ENCODE data around the gene KCNH1.

The KCNH1 gene

DNA sequence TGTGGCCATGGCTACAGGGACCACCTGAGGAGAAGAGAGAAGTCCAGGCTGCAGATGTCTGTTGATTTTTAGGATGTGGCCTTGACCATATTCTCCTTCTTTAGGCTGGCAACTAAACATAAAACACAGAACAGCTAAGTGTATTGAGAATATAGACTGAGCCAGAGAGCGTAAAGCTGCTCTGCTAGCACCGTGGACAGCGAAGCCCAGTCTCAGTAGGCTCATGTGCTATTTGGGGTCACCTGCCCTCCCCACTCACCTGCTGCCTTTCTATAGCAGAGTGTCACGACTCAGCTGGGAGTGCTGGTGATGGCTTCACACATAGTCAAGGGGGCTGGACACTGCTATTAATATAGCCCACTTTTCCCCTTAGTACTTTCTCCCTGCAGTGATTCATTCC, 278.5 kb downstream of the KCNH1 start:
- no peak for DNase-seq

- DNase-seq: no peak
Observed at GRCh38 chr1:210853276-210853675, 280.7 kb downstream of the KCNH1 start.

GRCh38 chr1:210850556-210850955, 283.4 kb downstream of the KCNH1 start:
- no peak for DNase-seq

DNA sequence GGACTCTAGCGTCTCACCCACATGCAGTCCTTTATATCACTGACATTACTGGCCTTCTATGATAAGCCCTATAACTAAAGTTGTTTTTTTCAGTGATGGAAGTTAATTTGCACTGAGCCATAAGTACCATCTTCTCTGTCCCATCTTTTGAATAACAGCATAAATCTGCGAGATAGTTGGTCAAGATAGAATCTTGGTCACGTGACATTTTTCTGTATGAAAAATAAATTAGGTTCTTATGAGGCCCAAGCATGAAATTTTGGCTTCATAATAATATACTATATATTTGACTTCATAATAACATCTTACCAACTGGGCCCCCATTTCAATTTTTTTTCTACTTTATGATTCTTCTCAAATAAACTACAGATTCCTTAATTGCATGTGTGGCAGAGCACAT, 285.5 kb downstream of the KCNH1 start:
- DNase-seq: no peak

GRCh38 chr1:210841926-210842625, 291.9 kb downstream of the KCNH1 start:
- DNase-seq: no peak

GRCh38 chr1:210830034-210831028, 303.6 kb downstream of the KCNH1 start:
- no peak for DNase-seq

- DNase-seq: no peak
Observed at GRCh38 chr1:210828996-210829596, 304.9 kb downstream of the KCNH1 start.

- no peak for DNase-seq
Observed at GRCh38 chr1:210827481-210827880, 306.5 kb downstream of the KCNH1 start.

DNA sequence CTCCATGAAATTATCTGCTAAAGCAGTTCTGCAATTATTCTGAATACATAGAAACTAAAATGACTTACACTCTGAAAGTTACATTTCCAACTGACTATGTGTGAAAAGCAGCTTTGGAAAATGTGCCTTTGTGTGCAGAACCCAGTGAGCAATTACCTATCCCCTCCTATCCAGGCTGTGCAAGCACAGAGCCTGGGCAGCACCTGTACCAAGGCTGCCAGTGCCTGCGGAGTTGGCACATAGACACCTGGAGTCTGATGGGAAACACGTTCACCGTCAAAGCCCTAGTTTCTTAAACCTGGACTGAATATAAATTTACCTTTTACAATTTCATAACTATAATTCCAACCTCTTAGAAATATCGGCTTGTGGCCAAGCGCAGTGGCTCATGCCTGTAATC, 307.3 kb downstream of the KCNH1 start:
- DNase-seq: no peak

GRCh38 chr1:210822932-210823331, 311.0 kb downstream of the KCNH1 start:
- DNase-seq: no peak

DNA sequence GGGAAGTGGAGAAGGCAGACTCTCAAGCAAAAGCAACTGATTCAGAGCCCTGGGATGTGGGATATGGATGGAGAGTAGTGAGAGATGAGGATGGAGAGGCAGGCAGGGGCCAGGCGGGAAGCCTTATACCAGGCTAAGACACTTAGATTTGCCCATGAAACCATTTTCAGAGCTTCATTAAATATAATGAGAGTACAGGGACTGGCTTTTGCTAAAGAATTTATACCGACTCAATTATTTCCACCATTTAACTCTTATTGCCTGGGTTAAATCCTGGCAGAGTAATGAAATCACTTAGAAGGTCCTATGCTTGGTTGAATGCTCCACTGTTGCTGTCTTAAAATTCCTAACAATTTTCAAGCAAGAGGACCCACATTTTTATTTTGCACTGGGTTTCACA, 311.7 kb downstream of the KCNH1 start:
- no peak for DNase-seq

DNA sequence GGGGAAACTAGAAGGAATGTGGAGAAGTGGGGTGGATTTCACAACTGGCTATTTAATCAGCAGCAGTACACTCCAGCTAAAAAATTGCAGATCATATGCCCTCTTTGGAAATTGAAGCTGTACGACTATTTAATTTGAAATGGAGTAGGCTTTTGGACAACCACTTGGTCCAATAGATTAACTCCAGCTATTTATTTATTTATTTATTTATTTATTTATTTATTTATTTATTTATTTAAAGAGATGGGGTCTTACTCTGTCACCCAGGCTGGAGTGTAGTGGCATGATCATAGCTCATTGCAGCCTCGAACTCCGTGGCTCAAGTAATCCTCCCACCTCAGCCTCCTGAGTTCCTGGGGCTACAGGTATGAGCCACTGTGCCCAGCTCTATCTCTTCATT, 312.3 kb downstream of the KCNH1 start:
- no peak for DNase-seq

DNA sequence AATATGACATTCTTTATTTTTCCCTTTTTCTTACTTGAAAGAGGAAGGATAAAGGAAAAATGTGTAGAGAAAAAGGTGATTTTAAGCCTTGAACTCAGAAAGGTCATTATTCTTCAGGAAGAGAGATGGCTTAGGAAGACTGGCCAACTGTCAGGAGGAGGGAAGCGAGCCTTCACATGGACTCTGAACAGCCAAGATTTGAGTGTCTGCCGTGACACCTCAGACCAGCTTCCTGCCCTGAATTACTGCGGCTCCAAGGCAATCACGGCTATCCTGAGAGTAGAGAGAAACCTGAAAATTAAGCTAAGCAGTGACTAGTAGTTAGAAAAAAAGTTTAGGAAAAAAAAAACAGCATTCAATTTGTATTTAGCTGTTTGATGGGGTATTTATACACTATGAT, 314.7 kb downstream of the KCNH1 start:
- DNase-seq: no peak

GRCh38 chr1:210817385-210818275, 316.3 kb downstream of the KCNH1 start:
- DNase-seq: no peak

GRCh38 chr1:210815641-210816550, 318.1 kb downstream of the KCNH1 start:
- no peak for DNase-seq

- DNase-seq: no peak
Observed at GRCh38 chr1:210814382-210815123, 319.4 kb downstream of the KCNH1 start.

- DNase-seq: no peak
Observed at GRCh38 chr1:210801501-210801900, 332.4 kb downstream of the KCNH1 start.

DNA sequence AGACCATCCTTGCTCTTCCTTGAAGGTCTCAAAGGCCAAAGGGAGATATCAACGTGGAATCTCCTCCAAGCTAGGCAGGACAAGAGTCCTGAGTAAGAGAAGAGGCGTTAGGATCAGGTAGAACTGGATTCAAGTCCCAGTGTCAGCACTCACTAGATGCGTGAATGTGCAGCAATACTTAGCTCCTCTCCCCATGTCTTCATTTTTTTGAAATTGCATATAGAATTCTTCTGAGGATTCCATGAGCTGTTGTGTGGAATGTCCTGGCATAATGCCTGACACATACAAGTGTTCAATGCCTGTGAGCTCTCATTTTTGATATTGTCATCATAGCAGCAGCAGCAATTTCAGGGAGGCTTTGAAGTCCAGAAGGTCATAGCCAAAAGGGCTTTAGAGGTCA, 333.2 kb downstream of the KCNH1 start:
- DNase-seq: no peak

DNA sequence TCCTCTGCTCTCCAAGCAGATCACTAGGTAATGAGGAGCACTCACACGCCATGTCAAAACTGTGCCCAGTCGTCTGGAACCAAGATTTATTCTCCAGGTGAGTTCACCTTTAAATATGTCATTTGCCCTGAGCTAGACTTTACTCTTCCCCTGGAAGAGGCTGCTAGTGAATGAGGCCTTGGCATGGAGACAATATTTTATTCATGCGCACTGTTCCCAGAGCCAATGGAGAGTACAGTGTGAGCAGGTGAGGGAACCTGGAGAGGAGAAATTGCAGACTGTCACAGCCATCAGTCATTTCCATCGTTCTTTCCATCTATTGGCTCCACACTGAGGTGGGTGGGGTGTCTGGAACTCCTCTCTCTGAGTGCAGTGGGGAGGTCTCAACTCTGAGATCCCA, 333.6 kb downstream of the KCNH1 start:
- DNase-seq: no peak

DNA sequence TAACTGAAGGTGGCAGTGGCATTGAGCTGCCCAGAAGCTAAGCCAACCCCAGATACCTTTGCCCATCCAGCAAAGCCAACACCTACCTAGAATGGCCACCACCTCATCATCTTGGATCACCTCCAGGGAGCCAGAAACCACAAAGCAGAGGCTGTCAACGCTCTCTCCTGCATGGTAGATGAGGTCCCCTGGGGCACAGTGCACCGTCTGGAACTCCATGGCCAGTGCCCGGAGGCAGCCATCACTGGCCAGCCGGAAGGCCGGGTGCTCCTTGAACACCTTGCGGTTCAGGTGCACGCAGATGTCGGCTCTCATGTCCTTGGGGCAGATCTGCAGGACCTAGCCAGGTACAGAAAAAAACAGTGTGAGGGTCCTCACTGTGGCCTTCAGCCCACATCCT, 336.5 kb downstream of the KCNH1 start:
- no peak for DNase-seq

- no peak for DNase-seq
Observed at GRCh38 chr1:210796421-210796820, 337.5 kb downstream of the KCNH1 start.
